ENCODE results near the gene CCR8. TPM values are rescaled to one million over a fixed set of nuclear protein-coding genes. Genes with fewer than 3 reads are reported as not detected.

CCR8 gene
- total RNA-seq, 2 donors from 2014 or later = not detected

DNA sequence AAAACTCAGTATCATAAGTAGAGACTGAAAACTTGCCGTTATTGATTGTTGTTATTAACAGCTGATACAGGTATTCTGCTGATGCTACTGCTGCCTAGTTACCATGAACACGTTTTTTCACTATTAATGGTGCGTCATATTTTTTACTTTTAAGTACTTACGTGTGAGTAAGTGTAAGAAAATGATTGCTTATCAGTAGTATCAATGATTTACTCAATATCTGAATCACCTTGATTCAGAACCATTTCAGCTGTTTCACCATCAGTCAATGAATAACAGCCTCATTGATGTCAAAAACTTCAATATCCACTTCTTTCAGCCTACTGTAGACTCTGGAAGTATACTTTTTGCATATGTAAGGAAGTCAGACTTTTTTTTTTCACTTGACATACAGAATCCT, 4.7 kb downstream of the CCR8 start:
- 60 to 70% methylated on average over 4 of the region's 4 CpGs for WGBS, 2 donors
- no peaks in the 10 kb centered on the region for H3K36me3 ChIP-seq (replicated peaks in 1 of 2; ENCODE audit: insufficient read depth in 1 of 2, low read depth in 2 of 2)
- no peak for DNase-seq
- no peak for TF ChIP-seq POLR2A (IDR thresholded peaks at IDR 0.05)
- TF ChIP-seq, protein P1, sequence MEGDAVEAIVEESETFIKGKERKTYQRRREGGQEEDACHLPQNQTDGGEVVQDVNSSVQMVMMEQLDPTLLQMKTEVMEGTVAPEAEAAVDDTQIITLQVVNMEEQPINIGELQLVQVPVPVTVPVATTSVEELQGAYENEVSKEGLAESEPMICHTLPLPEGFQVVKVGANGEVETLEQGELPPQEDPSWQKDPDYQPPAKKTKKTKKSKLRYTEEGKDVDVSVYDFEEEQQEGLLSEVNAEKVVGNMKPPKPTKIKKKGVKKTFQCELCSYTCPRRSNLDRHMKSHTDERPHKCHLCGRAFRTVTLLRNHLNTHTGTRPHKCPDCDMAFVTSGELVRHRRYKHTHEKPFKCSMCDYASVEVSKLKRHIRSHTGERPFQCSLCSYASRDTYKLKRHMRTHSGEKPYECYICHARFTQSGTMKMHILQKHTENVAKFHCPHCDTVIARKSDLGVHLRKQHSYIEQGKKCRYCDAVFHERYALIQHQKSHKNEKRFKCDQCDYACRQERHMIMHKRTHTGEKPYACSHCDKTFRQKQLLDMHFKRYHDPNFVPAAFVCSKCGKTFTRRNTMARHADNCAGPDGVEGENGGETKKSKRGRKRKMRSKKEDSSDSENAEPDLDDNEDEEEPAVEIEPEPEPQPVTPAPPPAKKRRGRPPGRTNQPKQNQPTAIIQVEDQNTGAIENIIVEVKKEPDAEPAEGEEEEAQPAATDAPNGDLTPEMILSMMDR (IDR thresholded peaks at IDR 0.05) = no peak
- no peaks in the 10 kb centered on the region for H3K9me3 ChIP-seq
- intact Hi-C loops (cut with DNase I) = no loop called here
- H3K4me1 ChIP-seq = no peaks in the 10 kb centered on the region
- no peaks in the 10 kb centered on the region for H3K27me3 ChIP-seq
- no peak overlapping the region for H3K27ac ChIP-seq
- ATAC-seq = no peak
- no peak overlapping the region for H3K4me3 ChIP-seq

DNA sequence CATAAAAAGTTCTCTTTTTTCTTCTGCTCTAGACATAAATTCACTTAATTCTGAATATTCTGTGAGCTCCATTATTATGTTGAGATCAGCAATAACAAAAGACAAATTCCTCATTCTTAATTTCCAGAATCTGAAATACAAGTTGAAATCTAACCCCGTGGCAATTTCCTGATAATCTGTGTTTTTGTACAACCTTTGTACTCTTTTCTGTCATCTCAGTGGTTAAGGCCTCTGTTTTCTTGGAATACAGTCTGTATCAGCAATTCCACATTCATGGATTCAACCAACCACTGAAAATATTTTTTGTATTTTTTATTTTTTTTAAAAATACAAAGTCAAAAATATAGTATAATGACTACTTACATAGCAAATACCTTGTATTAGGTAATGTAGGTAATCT, 8.7 kb downstream of the CCR8 start:
- H3K27ac ChIP-seq = no peak overlapping the region
- no peaks in the 10 kb centered on the region for H3K36me3 ChIP-seq (replicated peaks in 1 of 2; ENCODE audit: insufficient read depth in 1 of 2, low read depth in 2 of 2)
- H3K4me3 ChIP-seq = no peak overlapping the region
- ATAC-seq = no peak
- DNase-seq = no peak
- H3K9me3 ChIP-seq = no peaks in the 10 kb centered on the region
- intact Hi-C loops (cut with DNase I) = no loop called here
- H3K27me3 ChIP-seq = no peaks in the 10 kb centered on the region
- TF ChIP-seq POLR2A (IDR thresholded peaks at IDR 0.05) = no peak
- TF ChIP-seq, protein P1 (IDR thresholded peaks at IDR 0.05) = no peak
- WGBS, 2 donors = 62 to 77% methylated on average over 1 of the region's 1 CpG
- no peaks in the 10 kb centered on the region for H3K4me1 ChIP-seq

DNA sequence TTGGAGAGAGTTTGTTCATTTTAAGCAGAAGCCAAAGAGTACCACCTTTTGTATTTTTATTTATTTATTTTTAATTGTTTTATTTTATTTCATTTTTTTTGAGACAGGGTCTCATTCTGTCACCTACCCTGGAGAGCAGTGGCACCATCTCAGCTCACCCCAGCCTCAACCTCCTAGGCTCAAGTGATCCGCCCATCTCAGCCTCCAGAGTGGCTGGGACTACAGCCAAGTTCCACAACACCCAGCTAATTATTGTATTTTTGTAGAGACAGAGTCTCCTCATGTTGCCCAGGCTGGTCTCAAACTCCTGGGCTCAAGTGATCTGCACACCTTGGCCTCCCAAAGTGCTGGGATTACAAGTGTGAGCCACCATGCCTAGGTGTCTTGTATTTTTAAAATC, 9.6 kb downstream of the CCR8 start:
- Histone ChIP-seq H3K27me3 (no peaks in the 10 kb centered on the region), H3K4me1 (no peaks in the 10 kb centered on the region)
- no peak for TF ChIP-seq POLR2A (IDR thresholded peaks at IDR 0.05)
- TF ChIP-seq, protein P1 (IDR thresholded peaks at IDR 0.05) = no peak

DNA sequence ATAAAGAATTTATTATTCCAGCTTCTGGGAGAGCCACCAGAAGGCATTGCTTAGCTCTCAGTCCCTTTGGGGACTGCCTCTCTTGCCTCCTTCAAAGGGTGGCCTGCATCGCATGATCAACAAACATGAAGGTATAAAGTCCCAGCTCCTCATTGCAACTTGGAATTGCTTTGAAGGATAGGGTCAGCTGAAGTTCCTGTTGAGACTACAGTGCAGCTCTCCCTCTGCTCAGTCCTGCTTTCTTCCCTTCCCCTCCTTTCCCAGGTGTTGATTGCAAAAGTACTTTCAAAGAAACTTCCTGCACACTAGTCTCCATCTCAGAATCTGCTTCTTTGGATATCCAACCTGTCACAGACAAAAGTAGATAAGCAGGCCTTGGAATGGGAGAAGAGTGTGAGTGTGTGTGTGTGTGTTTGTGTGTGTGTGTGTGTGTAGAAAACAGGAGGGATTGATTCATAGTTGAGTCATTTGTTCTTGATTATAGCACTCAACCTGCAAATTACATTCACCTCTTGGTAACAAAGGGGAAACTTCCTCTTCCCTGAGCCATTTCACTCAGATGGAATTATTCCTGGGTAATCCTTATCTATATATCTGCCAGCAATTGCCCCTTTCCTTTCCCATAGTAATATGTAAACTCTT, 13.7 kb downstream of the CCR8 start:
- no peak overlapping the region for H3K4me3 ChIP-seq
- H3K9me3 ChIP-seq = no peaks in the 10 kb centered on the region
- no peaks in the 10 kb centered on the region for H3K4me1 ChIP-seq
- TF ChIP-seq, protein P1 (IDR thresholded peaks at IDR 0.05) = no peak
- no peak for TF ChIP-seq POLR2A (IDR thresholded peaks at IDR 0.05)
- DNase-seq (no peak), ATAC-seq (no peak)
- no peaks in the 10 kb centered on the region for H3K36me3 ChIP-seq (replicated peaks in 1 of 2; ENCODE audit: insufficient read depth in 1 of 2, low read depth in 2 of 2)
- H3K27me3 ChIP-seq = no peaks in the 10 kb centered on the region
- intact Hi-C loops (cut with DNase I) = no loop called here
- 87 to 89% methylated on average over 1 of the region's 1 CpG for WGBS, 2 donors
- no peak overlapping the region for H3K27ac ChIP-seq

More for the DNA sequence above, 9.6 kb downstream of the CCR8 start:
- DNase-seq = no peak
- Histone ChIP-seq H3K4me3 (no peak overlapping the region), H3K36me3 (replicated peaks in 1 of 2; ENCODE audit: insufficient read depth in 1 of 2, low read depth in 2 of 2) (no peaks in the 10 kb centered on the region), H3K9me3 (no peaks in the 10 kb centered on the region), H3K27ac (no peak overlapping the region)
- intact Hi-C loops (cut with DNase I) = no loop called here
- ATAC-seq = no peak
- 38 to 100% methylated on average over 1 of the region's 1 CpG for WGBS, 2 donors

DNA sequence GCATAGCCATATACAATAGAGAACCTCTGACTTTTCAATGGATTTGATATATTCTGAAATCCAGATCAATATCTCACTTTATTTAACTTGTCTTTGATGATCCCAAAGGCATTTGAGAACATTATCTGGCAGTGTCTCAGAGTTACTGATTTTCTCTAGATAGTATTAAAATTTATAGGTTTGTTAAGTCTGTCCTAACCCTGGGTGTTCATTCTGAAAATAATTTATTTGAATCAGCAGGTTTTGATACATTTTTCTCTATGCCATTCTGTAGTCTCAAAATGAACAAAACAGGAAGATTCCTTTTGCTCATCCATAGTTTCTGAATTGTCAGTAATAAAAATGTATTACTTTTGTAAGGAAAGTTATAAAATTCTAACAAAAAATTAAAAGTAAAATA, 14.3 kb downstream of the CCR8 start:
- Histone ChIP-seq H3K36me3 (replicated peaks in 1 of 2; ENCODE audit: insufficient read depth in 1 of 2, low read depth in 2 of 2) (no peaks in the 10 kb centered on the region), H3K9me3 (no peaks in the 10 kb centered on the region), H3K4me1 (no peaks in the 10 kb centered on the region), H3K4me3 (no peak overlapping the region), H3K27ac (no peak overlapping the region), H3K27me3 (no peaks in the 10 kb centered on the region)
- intact Hi-C loops (cut with DNase I) = no loop called here
- no peak for DNase-seq
- no peak for ATAC-seq
- TF ChIP-seq, protein P1 (IDR thresholded peaks at IDR 0.05) = no peak
- TF ChIP-seq POLR2A (IDR thresholded peaks at IDR 0.05) = no peak
